Hindlimb muscle (tissue), 1 donor: ENCODE measurements around the gene CELF2. TPM values are rescaled to one million over a fixed set of nuclear protein-coding genes. Genes with fewer than 3 reads are reported as not detected.

Experiments used
- DNase-seq: peaks from one replicate; pipeline ENCODE4 v3.0.0-alpha.2; 2013
- polyA plus RNA-seq: library from polyadenylated mRNA; unstranded; fragments of 120-200 nt; gene quantifications from one replicate; pipeline ENCODE4 v1.2.1, GENCODE V29; 2013; ENCODE audit not compliant: insufficient read length

CELF2 gene
- polyA plus RNA-seq, 1 donor: 90.1 TPM

DNA sequence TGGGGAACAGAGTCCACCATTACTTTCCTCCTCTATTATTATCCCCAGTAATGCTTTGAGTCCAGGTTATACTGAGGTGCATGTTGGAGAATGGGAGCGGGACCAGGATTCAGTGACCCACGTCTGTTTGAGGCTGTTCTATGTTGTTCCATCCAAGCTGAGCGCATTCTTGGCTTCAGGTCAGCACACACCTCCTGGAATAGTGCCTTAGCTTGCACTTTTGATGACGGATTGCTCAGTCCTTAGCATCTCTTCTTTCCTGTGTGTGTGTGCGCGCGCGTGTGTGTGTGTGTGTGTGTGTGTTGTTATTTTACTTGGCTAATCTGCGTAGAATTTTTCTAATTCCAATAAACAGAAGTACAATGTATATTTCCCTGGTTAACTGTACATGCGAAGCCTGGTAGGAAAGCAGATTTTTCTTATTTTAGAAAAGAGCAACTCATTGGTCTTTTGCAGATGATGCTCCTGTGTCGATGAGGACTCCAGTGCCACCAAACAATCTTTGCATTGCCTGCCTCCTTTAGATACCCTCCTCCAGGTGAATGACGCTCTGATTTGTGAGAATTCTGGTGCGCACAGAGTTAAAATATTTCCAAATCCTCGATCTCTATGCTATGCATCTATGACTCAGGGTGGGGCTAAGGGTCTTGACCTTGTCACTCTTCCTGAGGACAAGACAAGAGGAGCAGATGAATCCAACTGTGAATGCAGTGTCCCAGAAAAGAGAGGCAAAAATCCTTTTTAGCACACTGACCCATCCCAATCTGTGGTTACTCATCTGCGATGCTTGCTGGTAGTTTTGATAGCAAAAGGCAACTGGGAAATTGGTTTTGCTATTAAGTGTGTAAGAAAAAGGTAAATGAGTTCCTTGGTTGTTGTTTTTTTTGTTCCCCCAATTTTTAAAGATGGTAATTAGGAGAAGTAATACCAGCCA is 13.3 kb upstream of the CELF2 start:
- no peak for DNase-seq

DNA sequence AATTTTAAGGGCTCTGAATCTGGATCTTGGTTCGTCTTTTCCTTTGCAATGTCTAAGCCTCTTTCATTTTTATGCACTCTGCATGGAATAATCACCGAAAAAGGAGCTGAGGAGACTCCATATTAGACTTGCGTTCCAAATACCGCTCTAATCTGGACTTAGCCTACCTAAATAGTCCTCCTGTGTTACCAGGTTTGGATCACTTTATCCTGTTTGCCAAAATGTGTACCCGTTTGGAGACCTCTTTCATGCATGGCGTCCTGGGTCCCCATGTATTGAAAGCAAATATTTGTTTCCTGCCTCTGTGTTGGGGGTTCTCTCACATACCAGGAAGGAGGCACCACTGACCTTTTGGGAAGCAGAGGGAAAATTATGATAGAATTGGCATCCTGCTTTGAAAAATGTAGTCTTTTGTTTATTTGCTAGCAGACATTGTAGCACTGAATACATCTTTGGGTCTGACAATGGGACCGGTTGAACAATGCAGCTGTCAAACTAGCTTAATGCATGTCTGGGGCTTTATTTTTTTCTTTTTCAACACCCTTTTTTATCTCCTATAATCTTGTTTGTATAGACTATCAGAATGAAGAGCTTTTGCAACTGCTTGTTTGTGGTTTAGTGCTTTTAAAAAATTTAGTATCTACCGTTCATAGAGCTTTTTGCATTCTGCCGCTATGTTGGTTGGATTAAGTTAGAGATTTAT is 11.8 kb upstream of the CELF2 start:
- no peak for DNase-seq

DNA sequence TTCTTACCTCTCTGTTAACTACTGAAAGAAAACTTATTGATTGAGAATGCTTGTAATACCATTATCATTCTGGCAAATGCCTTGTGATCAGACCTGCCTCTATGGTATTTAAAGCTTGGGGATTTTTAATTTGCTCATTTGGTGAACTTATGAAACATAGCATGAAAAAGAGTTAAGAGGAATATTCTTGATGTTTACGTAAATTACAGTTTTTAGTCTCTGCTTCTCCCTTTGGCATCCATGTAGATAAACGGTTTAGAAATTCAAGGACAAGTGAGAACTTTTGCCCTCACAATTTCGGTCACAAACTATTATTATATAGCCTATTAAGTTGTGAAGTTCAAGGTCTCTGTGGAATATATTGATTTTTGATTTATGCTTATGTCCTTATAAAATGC is 11.2 kb upstream of the CELF2 start:
- no peak for DNase-seq

DNA sequence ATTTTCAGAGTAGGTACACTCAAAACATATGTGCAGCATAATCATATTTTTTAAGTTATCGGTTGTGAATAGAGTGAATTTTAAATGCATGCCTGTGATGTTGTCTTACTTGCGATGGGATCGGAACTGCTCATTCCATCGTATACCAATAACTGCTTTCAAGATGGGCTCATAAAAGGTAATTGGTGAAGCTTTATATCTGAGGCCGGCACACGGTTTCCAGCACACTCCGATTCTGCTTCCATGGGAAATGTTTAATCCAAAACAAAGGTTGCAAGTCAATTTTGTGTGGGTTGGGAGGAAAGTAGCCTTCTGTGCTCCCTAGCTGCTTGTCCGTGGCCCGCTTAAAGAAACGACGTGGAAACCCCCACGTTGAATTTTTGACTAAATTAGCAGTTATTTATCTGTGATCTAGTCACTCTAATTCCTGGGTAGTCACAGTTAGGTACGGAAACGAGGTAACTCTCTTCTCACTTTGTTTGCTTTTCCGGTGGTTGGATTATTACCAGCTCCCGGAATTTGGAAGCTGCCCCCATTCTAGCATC is 10.1 kb upstream of the CELF2 start:
- DNase-seq: no peak

DNA sequence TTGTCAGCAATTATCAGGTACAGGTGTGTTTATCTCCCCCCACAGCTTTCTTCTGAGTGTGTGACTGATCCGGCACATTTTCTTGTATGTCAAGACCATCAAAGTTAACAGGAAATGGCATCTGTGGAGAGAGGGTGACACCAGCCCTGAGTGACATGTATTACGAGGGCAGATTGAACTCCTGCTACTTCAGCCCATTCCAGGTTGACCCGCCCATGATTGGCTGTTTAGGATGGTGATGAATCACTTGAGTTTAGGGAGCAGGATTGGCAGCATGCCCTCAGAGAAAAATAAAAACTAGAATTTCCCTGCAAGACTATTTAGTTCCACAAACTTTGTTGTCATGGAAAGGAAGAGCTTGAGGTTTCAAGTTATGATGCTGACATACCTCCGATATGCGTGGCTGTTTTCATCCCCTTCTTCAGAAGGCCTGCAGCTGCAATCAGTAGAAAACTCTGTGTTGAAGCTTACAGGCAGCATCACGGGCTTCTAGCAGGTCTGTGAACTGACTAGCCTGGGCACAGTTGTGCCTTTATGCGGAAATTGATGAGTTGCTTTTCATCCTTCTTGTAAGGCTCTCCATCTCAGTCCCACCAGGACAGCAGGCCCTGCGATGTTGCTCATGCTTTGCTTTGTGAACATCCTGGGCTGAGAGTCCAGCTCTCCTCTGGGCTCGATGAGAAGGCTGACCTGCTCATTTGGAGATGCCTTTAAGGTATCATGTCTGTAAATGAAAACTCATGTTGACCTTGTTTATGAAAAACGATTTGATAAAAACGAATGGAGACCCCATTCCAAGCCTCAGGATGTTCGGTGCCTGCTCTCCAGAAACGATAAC is 8.0 kb upstream of the CELF2 start:
- no peak for DNase-seq

DNA sequence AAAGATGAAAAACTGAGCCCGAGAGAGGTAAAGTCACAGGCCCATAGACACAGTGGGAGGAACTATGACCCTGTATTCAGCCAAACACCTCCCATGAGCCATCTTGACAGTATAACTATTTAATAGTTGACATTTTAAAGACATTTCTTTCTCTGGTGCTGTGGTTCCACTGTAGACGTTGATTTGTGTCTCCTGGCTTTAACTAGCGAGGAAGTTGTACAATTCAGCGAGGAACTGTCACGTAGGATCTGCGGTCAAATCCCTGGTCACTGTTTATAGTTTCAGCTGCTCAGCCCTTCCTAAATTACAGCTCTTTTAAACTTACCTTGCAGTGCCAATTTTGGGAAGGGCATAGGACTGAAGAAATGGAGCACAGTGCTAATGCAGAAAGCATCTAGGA is 7.1 kb upstream of the CELF2 start:
- DNase-seq: no peak

DNA sequence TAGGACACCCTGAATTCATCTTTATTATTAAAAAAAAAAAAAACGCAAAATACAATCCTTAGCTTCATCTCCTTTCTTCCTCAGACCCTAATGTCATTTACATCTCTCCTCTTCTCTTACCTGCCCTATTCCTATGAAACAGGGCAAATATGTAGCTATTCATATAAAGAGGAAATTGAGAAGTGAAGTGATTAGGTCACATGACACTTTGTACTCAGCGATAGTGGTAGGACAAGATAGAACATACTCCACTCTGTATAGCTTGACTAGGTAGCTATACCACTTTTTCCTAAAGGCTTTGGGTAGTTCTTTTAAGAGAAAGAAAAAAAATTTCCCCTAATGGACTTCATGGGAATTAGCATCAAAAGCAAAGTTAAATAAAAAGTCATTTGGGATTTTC is 6.2 kb upstream of the CELF2 start:
- no peak for DNase-seq

DNA sequence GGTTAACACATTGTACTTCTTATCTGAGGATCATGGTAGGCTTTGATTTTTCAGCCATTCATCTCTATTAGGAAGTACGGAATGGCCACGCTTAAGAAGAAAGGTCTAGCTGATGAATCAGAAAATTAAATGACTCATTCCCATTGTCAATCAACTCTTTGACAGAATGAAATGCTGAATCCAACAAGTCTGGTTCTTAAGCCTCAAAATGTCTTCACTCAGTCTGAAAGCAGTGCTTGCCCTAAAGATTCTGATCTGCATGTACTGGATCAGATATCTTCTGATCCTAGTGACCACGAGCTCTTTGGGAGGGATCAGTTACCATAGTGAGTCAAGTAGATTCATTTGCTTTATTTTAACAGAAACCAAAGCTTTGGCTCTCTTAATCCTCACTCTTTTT is 5.7 kb upstream of the CELF2 start:
- no peak for DNase-seq

DNA sequence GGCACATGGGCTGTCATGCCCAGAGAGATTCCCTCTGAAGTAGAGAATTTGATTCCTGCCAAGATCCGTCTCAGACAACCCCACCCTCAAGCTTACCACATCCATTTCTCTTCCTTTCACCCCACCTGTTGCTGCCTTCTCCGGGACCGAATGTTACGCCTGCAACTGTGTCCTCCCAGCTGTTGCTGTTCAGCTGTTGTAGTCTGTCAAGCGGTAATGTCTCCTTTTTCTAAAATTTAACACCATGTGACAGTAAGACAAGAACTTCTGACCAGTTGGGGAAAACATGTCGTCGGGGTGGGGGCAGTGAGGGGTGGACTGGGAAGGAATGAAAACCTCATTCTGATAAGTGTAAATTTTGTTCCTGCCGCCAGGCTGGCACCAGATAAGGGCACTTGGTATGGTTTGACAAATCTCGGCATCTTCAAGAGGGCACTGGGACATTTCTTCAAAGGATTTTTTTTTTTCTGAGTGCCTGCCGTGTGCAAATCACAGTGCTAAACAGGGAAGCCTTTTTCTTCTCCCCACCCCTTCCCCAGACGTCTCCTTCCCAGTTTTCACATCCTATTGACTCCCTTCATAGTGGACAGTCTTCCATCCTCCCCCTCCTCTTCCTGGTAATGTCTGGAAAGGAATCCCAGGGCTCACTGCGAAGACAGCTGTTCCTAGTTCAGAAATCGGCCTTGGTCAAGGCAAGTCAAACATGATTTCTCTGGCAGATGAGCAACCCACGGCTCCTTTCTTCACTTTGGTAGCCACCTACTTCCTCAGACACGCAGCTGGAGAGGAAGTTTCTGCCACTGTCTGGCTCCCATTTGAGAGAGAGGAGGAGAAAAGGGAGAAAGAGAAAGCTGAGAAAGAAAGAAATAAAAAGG is 5.0 kb upstream of the CELF2 start:
- DNase-seq: no peak

DNA sequence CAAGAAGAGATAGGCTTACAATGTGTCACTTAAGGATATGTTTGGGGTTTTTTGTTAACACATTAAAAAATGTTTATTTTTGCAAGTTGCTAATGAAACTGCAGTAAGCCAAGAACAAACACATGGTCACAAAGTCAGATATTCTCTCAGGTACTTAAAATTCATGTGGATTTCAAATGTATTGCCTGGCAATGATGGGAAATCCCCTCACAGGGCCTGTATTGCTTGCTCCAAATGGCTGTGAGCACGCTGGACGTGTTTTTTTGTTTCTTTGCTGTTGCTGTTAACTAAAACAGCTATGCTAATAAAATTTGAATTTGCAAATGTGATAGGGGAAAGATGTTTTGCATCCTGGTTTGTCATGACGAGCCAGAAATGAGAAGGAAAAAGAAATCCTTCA is 3.8 kb upstream of the CELF2 start:
- no peak for DNase-seq

DNA sequence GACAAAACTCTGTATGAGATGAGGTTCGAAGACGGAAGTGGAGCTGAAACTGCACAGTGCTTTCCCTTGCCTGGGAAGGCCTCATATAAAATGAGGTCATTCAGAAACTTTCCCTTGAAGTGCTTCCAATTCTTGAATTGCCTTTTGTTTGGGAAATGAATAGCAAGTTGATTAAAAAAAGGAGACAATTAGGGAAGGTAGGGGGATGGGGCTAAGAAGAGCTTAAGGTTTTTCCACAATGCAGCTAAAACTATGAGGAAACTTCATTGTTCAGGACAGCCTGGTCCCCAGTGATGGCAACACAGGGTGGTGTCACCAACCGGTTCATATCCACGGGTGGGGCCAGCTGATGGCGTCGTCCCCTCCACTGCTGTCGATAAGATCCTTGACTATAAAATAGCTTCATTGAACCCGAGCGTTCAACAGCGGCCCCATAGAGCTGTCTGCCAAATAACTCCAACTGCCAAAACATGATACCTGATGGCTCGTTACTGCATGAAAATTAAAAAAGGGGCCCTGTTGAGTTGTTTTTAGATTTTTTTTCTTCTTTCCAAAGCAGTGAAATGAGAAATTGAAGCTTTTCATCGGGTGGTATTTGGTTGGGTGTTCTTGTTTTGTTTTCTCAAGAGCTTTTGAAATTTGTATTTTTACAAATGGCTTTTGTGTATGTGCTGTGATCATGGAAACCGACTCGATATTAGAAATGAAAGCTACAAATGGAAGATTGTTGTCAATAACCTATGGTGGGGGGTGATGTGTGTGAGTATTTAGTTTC is 2.8 kb upstream of the CELF2 start:
- no peak for DNase-seq

DNA sequence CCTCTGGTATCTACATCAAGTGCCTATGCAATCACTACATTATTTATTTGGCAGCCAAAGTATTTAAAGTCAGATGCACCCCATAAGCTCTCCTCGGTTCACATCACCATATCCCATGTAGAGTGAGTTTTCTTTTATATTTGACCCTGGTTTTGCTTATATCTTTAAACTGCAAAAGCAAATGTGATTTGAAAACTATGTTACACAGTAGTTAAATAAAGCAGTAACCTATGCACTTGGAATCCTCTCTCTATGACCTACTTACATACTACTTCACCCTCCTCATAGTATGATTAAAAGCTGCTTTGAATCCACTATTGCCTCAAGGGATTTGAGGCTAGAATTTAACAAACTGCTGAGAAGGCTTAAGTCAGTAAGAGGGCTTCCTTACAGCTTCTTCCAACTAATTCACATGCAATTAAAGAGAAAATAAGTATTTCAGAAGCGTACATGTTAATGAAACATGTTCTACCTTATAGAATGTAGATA is 2.2 kb upstream of the CELF2 start:
- DNase-seq: no peak

DNA sequence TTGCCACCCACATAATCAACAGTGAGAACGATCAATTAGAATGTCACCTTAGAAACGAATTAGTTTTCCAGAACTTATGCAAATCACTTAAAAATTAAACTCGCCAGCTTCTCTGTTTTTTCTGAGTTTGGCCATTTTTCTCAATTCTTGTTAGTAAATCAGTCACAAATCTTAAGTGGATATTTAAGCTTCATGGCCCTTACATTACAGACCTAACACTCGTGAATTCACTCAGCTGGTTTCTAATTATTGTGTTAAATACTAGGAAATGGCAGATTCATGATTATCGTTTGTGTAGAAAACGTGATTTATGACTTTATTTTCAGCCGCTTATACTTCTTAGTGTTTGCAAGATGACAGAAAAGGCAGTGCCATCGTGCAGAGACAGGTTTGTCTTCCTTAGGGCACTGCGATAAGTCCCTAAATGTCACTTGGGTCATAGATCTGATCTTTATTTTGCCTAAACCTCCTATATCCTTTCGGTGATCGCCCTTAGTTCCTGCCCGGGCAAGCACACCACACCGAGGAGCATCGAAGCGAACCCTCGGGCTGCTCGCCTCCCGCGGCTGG is 587 bp upstream of the CELF2 start:
- no peak for DNase-seq

DNA sequence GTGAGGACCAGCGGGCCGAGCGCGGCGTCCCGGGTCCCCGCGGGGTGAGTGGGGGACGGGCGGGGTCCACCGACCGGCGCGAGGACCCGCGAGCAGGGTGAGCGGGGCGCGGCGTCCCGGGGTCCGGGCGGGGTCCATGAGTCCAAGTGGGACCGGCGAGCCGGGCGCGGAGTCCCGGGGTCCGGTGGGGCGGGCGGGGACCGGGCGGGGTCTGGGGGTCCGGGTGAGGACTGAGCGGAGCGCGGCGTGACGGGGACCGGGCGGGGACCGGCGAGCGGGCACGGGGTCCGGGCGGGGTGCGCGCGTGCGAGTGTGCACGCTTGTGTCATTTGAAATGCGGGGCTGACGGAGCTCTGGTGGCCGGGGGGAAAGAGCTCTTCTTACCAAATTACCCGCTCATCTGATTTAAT is 765 bp downstream of the CELF2 start:
- no peak for DNase-seq

DNA sequence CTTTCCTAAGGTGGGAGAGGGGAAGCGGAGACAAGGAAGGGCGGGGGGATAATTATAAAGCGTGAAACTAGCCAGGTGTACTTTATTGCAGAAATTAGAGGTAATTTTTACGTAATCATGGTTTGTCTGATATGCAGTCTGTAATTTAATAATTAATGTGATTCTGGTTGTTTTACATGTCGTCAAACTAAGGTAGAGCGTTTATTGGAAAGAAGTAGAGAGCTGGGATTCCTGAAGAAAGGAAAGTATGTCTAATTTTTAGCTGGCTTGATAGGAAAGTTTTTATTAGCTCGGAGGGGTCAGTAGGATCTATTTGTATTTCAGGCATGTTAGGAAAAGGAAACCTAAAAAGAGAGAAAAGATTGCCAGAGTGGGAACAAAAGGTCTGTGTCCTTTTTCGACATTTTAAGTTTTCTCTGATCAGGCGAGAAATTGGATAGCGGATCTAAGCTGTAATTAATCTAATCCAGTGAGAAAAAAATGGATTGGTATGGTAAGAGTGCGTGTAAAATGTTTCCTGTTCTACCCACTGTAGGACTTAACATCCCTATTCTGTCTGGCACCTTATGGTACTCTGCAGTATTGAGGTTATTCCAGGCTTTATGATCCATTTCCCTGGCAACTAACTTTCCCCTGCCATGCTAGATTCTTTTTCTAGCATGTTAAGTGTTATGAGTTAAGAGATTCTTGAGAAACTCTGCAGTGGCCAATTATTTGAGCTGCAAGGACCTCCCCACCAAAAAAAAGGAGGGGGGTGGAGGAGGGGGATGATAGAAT is 1.4 kb downstream of the CELF2 start:
- no peak for DNase-seq

DNA sequence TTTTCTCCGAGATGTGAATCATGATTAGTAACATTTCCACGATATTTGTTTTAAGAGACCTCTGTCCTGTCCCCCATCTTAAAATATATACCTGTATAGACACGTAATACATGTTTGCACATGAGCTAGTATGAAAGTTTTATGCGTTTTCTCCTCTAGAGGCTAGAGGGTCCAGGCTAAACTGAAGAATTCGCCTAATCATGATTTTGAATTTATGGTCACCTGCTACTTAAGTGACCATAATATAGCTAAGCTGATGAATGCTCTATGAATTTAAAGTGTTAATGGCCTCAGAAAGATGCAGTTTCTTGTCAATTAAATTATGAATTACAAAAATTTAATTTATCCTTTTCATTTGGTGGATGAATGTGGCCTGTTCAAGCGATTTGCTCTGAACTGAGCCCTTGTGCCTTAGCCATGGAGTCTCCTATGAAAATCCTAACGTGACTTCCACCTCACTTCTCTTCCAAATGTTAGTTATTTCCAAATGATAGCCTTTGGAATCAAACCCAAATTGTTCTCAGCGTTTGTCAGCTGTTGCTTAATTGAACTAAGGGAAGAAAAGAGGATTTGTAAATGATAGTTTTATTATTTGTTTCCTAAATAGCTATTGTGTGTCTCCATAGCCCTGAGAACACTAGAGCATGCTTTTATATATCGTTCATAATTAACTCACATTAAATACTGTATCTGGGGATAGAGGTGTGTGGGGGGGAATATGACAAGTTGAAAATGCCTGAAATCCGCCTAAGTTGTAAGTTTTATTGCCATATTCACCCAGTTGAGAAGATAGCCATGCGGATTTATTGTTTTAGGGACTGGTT is 2.3 kb downstream of the CELF2 start:
- no peak for DNase-seq

DNA sequence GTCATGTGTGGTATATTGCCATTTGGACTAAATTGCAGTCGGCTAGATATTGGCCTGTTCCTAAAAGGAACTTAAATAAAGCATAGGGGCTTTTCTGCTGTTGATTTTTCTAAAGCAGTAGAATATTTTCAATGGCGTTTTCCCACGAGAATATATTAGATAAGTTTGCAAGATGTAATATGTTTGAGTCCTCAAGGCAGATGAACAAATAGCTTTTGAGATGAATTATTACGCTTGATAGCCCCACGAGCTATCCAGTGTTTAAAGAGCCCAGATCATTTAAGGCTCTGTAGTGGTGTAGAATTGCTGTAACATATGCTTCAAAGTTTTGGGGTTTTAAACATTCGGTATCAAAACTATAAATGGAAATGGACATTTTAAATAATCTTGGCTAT is 2.9 kb downstream of the CELF2 start:
- no peak for DNase-seq

DNA sequence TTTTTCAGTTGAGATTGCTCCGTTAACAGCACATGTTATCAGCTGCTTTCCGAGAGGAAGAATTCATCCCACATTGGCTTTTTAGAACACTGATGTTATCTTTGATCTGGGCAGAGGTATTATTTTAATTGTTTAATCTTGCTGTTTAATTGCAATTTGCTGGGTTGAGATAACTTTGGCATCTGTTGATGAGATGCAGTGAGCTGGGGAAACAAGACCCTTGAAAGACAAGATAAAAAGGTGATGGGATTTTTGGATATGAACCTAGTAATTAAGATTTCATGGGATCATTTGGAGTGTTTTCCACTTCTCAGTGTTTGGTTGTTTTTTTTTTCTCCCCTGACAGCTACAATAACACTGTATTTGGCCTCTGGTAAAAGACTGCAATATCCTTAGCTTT is 4.5 kb downstream of the CELF2 start:
- DNase-seq: no peak
